Superior temporal gyrus (tissue), 1 donor: ENCODE measurements around the gene KLF18.
"Not testable (repeated sequence)": the region's sequence is repeated elsewhere in the genome, so short reads cannot be mapped to it uniquely, and the experiment has no call there.

Experiments used
- DNase-seq: peaks from one replicate; pipeline ENCODE4 v3.0.0-alpha.2; 2016; ENCODE audit errors: extremely low spot score

KLF18 gene

GRCh38 chr1:44141531-44141930, at the start of gene KLF18:
KLF18 (minus strand) TSS chr1:44141631; CDS start chr1:44141631, 0 bp downstream.
- DNase-seq = no peak

GRCh38 chr1:44174630-44175029, 33.2 kb upstream of the KLF18 start:
- DNase-seq = no peak

GRCh38 chr1:44170281-44170823, 28.9 kb upstream of the KLF18 start:
- DNase-seq = no peak

- DNase-seq = no peak
Measured at GRCh38 chr1:44168520-44169098, 27.2 kb upstream of the KLF18 start.

- no peak for DNase-seq
Measured at GRCh38 chr1:44161546-44161945, 20.1 kb upstream of the KLF18 start.

- DNase-seq = no peak
Measured at GRCh38 chr1:44158871-44159270, 17.4 kb upstream of the KLF18 start.

- no peak for DNase-seq
Measured at GRCh38 chr1:44157903-44158302, 16.5 kb upstream of the KLF18 start.

- no peak for DNase-seq
Measured at GRCh38 chr1:44154049-44154448, 12.6 kb upstream of the KLF18 start.

- DNase-seq = no peak
Measured at GRCh38 chr1:44152692-44153091, 11.3 kb upstream of the KLF18 start.

GRCh38 chr1:44151808-44152207, 10.4 kb upstream of the KLF18 start:
- no peak for DNase-seq

- DNase-seq = no peak
Measured at GRCh38 chr1:44151332-44151731, 9.9 kb upstream of the KLF18 start.

GRCh38 chr1:44147582-44147981, 6.2 kb upstream of the KLF18 start:
- no peak for DNase-seq

GRCh38 chr1:44146536-44147361, 5.3 kb upstream of the KLF18 start:
- DNase-seq = no peak

GRCh38 chr1:44144962-44145756, 3.7 kb upstream of the KLF18 start:
- no peak for DNase-seq

- DNase-seq = not testable (repeated sequence)
Measured at GRCh38 chr1:44139565-44139964, 1.9 kb downstream of the KLF18 start.

GRCh38 chr1:44138239-44138638, 3.2 kb downstream of the KLF18 start:
- DNase-seq = no peak

- no peak for DNase-seq
Measured at GRCh38 chr1:44135886-44136285, 5.5 kb downstream of the KLF18 start.

GRCh38 chr1:44134071-44134920, 7.1 kb downstream of the KLF18 start:
- DNase-seq = no peak

GRCh38 chr1:44131411-44131810, 10.0 kb downstream of the KLF18 start:
- DNase-seq = no peak

GRCh38 chr1:44129616-44130500, 11.6 kb downstream of the KLF18 start:
- no peak for DNase-seq
